ENCODE results near the gene HSP90AB1. TPM values are rescaled to one million over a fixed set of nuclear protein-coding genes. Genes with fewer than 3 reads are reported as not detected.

The HSP90AB1 gene
- total RNA-seq, 1 experiment from 2014 or later: 1,986 TPM

GRCh38 chr6:44271914-44272313, 25.0 kb downstream of the HSP90AB1 start:
- Histone ChIP-seq H2BK20ac (ENCODE audit: low read depth, low read length, poor library complexity, severe bottlenecking) (no peak overlapping the region), H3K9ac (ENCODE audit: extremely low read depth, insufficient read length, low read length) (no peak overlapping the region), H4K91ac (ENCODE audit: insufficient read length, low read depth, low read length) (no peak overlapping the region), H2BK5ac (ENCODE audit: insufficient read length, low read length) (no peak overlapping the region), H3K14ac (ENCODE audit: insufficient read depth, low read length) (no peak overlapping the region), H4K5ac (ENCODE audit: insufficient read length, low read depth, low read length) (no peak overlapping the region), H3K27ac (ENCODE audit: insufficient read length, low read depth, low read length) (no peak overlapping the region), H3K79me1 (ENCODE audit: insufficient read depth, low read depth, low read length, poor library complexity, severe bottlenecking) (no peaks in the 10 kb centered on the region), H2BK12ac (ENCODE audit: insufficient read length, low read depth, low read length) (no peak overlapping the region), H2AFZ (ENCODE audit: low read length) (no peak overlapping the region), H2AK5ac (ENCODE audit: insufficient read length, low read length) (no peak overlapping the region), H3K4ac (ENCODE audit: low read depth, low read length) (no peak overlapping the region), H3K4me2 (ENCODE audit: insufficient read depth, insufficient read length, low read length) (no peak overlapping the region), H3K56ac (ENCODE audit: insufficient read length, low read depth, low read length) (no peak overlapping the region), H3K23me2 (ENCODE audit: insufficient read length, low read depth, low read length, poor library complexity, severe bottlenecking) (peaks cover 5% of the 10 kb centered on the region), H3K79me2 (ENCODE audit: insufficient read depth, low read length) (no peaks in the 10 kb centered on the region), H4K20me1 (ENCODE audit: control insufficient read depth, insufficient read depth, insufficient read length) (no peaks in the 10 kb centered on the region), H2BK120ac (ENCODE audit: low read depth, low read length, poor library complexity, severe bottlenecking) (no peak overlapping the region), H3K23ac (ENCODE audit: insufficient read length, low read depth, low read length) (no peak overlapping the region), H3K27me3 (ENCODE audit: insufficient read depth, low read length) (peaks cover 7% of the 10 kb centered on the region; the same call in 1 of the 2 replicates), H4K8ac (replicated peaks; ENCODE audit: insufficient read length, low read depth, low read length) (no peak overlapping the region), H2BK15ac (ENCODE audit: low read depth, low read length) (no peak overlapping the region), H3K9me3 (ENCODE audit: control insufficient read depth, low read depth, low read length) (no peaks in the 10 kb centered on the region), H3K18ac (ENCODE audit: insufficient read length, low read depth, low read length) (no peak overlapping the region), H3K4me1 (ENCODE audit: insufficient read depth, low read length) (peaks cover 12% of the 10 kb centered on the region; the same call in 1 of the 2 replicates), H3T11ph (ENCODE audit: low read length) (no peak overlapping the region)
- Mint-ChIP-seq H3K9me3 (no peaks in the 10 kb centered on the region), H3K4me3 (peak overlapping the region; percentile 24 to 88; a peak in 4 of 5 replicates), H3K27ac (no peak overlapping the region; a peak in 1 of 7 replicates), H3K27me3 (ENCODE audit: low read depth) (peaks cover 20% of the 10 kb centered on the region), H3K36me3 (ENCODE audit: insufficient read depth in 1 of 3, low read depth in 3 of 3) (no peaks in the 10 kb centered on the region; a peak in 1 of 7 replicates), H3K4me1 (peaks cover 26 to 45% of the 10 kb centered on the region in 2 experiments)
- no peak for TF ChIP-seq CTCF (conservative IDR thresholded peaks at IDR 0.05)
- no CpG with 5 or more reads among the region's 3 CpGs for WGBS (ENCODE audit: extremely low coverage, insufficient read length, low lambda C conversion rate)
- DNase-seq: no peak
